Left ventricle myocardium inferior (tissue), 1 donor: ENCODE results near the gene CD96. TPM values are rescaled to one million over a fixed set of nuclear protein-coding genes. Genes with fewer than 3 reads are reported as not detected.

ENCODE experiments used
- DNase-seq: peaks from one replicate; pipeline ENCODE4 v3.0.0-alpha.2; 2020
- H3K27ac ChIP-seq: fragments of 200-600 bp; replicated peaks from 2 replicates; pipeline ENCODE4 v1.8.0; 2021
- H3K27me3 ChIP-seq: fragments of 200-600 bp; 2 replicates; pipeline ENCODE4 v1.8.0; 2021; ENCODE audit warnings: low read depth
- H3K36me3 ChIP-seq: fragments of 200-600 bp; 2 replicates; pipeline ENCODE4 v1.8.0; 2021
- H3K4me1 ChIP-seq: fragments of 200-600 bp; 2 replicates; pipeline ENCODE4 v1.8.0; 2021
- H3K4me3 ChIP-seq: fragments of 200-600 bp; 2 replicates; pipeline ENCODE4 v1.8.0; 2021; ENCODE audit warnings: mild to moderate bottlenecking, moderate library complexity
- H3K9me3 ChIP-seq: fragments of 200-600 bp; replicated peaks from 2 replicates; pipeline ENCODE4 v1.8.0; 2021
- CTCF ChIP-seq: fragments of 200-600 bp; IDR thresholded peaks from 2 replicates; pipeline ENCODE4 v1.8.0; 2021; ENCODE audit warnings: antibody characterized with exemption, mild to moderate bottlenecking, borderline replicate concordance
- intact Hi-C: fragments of 100-400 bp; cut with micrococcal nuclease; formaldehyde crosslinking; loops from one replicate; pipeline ENCODE4 v1.11.0; 2022
- total RNA-seq: library from RNA; stranded (reverse); fragmentation: NEBNext Ultra II Directional; extraction: Animal tissue kit (Norgen Biotek cat#: 25700); gene quantifications from one replicate; pipeline ENCODE4 v1.2.1, GENCODE V29; 2021
- donor health status: DM: no; HTN: yes; CAD: no; lungs with severe emphysema.

Gene CD96
- total RNA-seq, 1 donor from 2014 or later = 0.33 TPM

GRCh38 chr3:111534701-111535100 is 7.3 kb upstream of the CD96 start:
- intact Hi-C loops = no loop called here
- TF ChIP-seq CTCF = no peak

GRCh38 chr3:111538111-111538510 is 3.9 kb upstream of the CD96 start:
- no peak for TF ChIP-seq CTCF
- intact Hi-C loops = no loop called here
- no peak overlapping the region for H3K27ac ChIP-seq
- DNase-seq = no peak
- no peaks in the 10 kb centered on the region for H3K9me3 ChIP-seq
- H3K4me3 ChIP-seq = no peak overlapping the region
- H3K4me1 ChIP-seq = no peaks in the 10 kb centered on the region
- H3K36me3 ChIP-seq = no peaks in the 10 kb centered on the region
- H3K27me3 ChIP-seq = peaks cover 33% of the 10 kb centered on the region

More at GRCh38 chr3:111534701-111535100, 7.3 kb upstream of the CD96 start:
- H3K27me3 ChIP-seq = peaks cover 15% of the 10 kb centered on the region
- no peak overlapping the region for H3K4me3 ChIP-seq
- H3K36me3 ChIP-seq = no peaks in the 10 kb centered on the region
- H3K4me1 ChIP-seq = no peaks in the 10 kb centered on the region
- no peak for DNase-seq
- H3K27ac ChIP-seq = no peak overlapping the region
- H3K9me3 ChIP-seq = no peaks in the 10 kb centered on the region

- no peak for DNase-seq
- Histone ChIP-seq H3K9me3 (no peaks in the 10 kb centered on the region), H3K4me1 (no peaks in the 10 kb centered on the region), H3K27ac (no peak overlapping the region), H3K27me3 (peaks cover 33% of the 10 kb centered on the region), H3K36me3 (no peaks in the 10 kb centered on the region), H3K4me3 (no peak overlapping the region)
- intact Hi-C loops = no loop called here
- no peak for TF ChIP-seq CTCF
Observed at GRCh38 chr3:111538681-111539083, 3.3 kb upstream of the CD96 start.

GRCh38 chr3:111539351-111540331 is 2.4 kb upstream of the CD96 start:
- H3K4me3 ChIP-seq = no peak overlapping the region
- H3K4me1 ChIP-seq = no peaks in the 10 kb centered on the region
- intact Hi-C loops = no loop called here
- DNase-seq = peak; percentile 20
- TF ChIP-seq CTCF = peak; percentile 60
- H3K27ac ChIP-seq = no peak overlapping the region
- no peaks in the 10 kb centered on the region for H3K36me3 ChIP-seq
- H3K9me3 ChIP-seq = no peaks in the 10 kb centered on the region
- peaks cover 33% of the 10 kb centered on the region for H3K27me3 ChIP-seq

- Histone ChIP-seq H3K4me3 (no peak overlapping the region), H3K4me1 (no peaks in the 10 kb centered on the region), H3K27me3 (peaks cover 33% of the 10 kb centered on the region), H3K27ac (no peak overlapping the region), H3K9me3 (no peaks in the 10 kb centered on the region), H3K36me3 (no peaks in the 10 kb centered on the region)
- intact Hi-C loops = no loop called here
- no peak for TF ChIP-seq CTCF
- DNase-seq = no peak
Observed at GRCh38 chr3:111541391-111541790, 606 bp upstream of the CD96 start.
